ENCODE results near the gene NUMB. TPM values are rescaled to one million over a fixed set of nuclear protein-coding genes. Genes with fewer than 3 reads are reported as not detected.
"Not testable (repeated sequence)": the region's sequence is repeated elsewhere in the genome, so short reads cannot be mapped to it uniquely, and the experiment has no call there.

Gene NUMB
- total RNA-seq, 4 donors from 2014 or later: 49.2 to 63.4 (median 50.7) TPM

GRCh38 chr14:73364559-73364958 lies 93.8 kb downstream of the NUMB start:
- H3K27me3 ChIP-seq: no peaks in the 10 kb centered on the region
- TF ChIP-seq POLR2A (IDR thresholded peaks at IDR 0.05; ENCODE audit: low read depth) (no peak), CTCF (IDR thresholded peaks at IDR 0.05) (no peak), EP300 (IDR thresholded peaks at IDR 0.05) (no peak), POLR2AphosphoS5 (IDR thresholded peaks at IDR 0.05) (no peak)
- DNase-seq (ENCODE audit: extremely low spot score): no peak
- intact Hi-C loops (cut with DNase I): no loop called here
- H3K27ac ChIP-seq (replicated peaks in 1 of 4): no peak overlapping the region
- peaks cover 0 to 9% (median 4%) of the 10 kb centered on the region in 4 donors for H3K36me3 ChIP-seq
- 97% methylated on average over 2 of the region's 2 CpGs for WGBS
- H3K9me3 ChIP-seq: no peaks in the 10 kb centered on the region
- H3K4me3 ChIP-seq: no peak overlapping the region
- H3K4me1 ChIP-seq: peaks cover 0 to 11% (median 7%) of the 10 kb centered on the region in 4 donors

GRCh38 chr14:73359445-73359844 lies 98.9 kb downstream of the NUMB start:
- no peak overlapping the region for H3K27ac ChIP-seq (replicated peaks in 1 of 4)
- H3K9me3 ChIP-seq: no peaks in the 10 kb centered on the region
- no peaks in the 10 kb centered on the region for H3K27me3 ChIP-seq
- H3K4me3 ChIP-seq: no peak overlapping the region
- intact Hi-C loops (cut with DNase I): no loop called here
- DNase-seq (ENCODE audit: extremely low spot score): no peak
- no peaks in the 10 kb centered on the region for H3K4me1 ChIP-seq
- TF ChIP-seq EP300 (IDR thresholded peaks at IDR 0.05): no peak
- TF ChIP-seq POLR2A (IDR thresholded peaks at IDR 0.05; ENCODE audit: low read depth): no peak
- no peak for TF ChIP-seq POLR2AphosphoS5 (IDR thresholded peaks at IDR 0.05)
- TF ChIP-seq CTCF (IDR thresholded peaks at IDR 0.05): no peak
- peaks cover 7 to 17% (median 8%) of the 10 kb centered on the region in 4 donors for H3K36me3 ChIP-seq

GRCh38 chr14:73358187-73358586 lies 100.2 kb downstream of the NUMB start:
- intact Hi-C loops (cut with DNase I): no loop called here
- TF ChIP-seq EP300 (IDR thresholded peaks at IDR 0.05) (no peak), POLR2A (IDR thresholded peaks at IDR 0.05; ENCODE audit: low read depth) (no peak), CTCF (IDR thresholded peaks at IDR 0.05) (no peak), POLR2AphosphoS5 (IDR thresholded peaks at IDR 0.05) (no peak)
- no peak for DNase-seq (ENCODE audit: extremely low spot score)
- 84% methylated on average over 1 of the region's 1 CpG for WGBS
- Histone ChIP-seq H3K4me3 (no peak overlapping the region), H3K4me1 (no peaks in the 10 kb centered on the region), H3K9me3 (no peaks in the 10 kb centered on the region), H3K27me3 (no peaks in the 10 kb centered on the region), H3K36me3 (peaks cover 9 to 17% (median 11%) of the 10 kb centered on the region in 4 donors), H3K27ac (replicated peaks in 1 of 4) (no peak overlapping the region)

GRCh38 chr14:73349091-73349490 lies 109.3 kb downstream of the NUMB start:
- H3K9me3 ChIP-seq; H3K27me3 ChIP-seq; intact Hi-C loops (cut with DNase I); H3K4me1 ChIP-seq; H3K4me3 ChIP-seq; H3K27ac ChIP-seq (replicated peaks in 1 of 4); DNase-seq (ENCODE audit: extremely low spot score): not testable (repeated sequence)
- 92% methylated on average over 3 of the region's 3 CpGs for WGBS
- H3K36me3 ChIP-seq: peaks cover 0 to 12% (median 7%) of the 10 kb centered on the region in 4 donors

GRCh38 chr14:73344319-73344718 lies 114.0 kb downstream of the NUMB start:
- no peaks in the 10 kb centered on the region for H3K9me3 ChIP-seq
- no peak overlapping the region for H3K27ac ChIP-seq (replicated peaks in 1 of 4)
- intact Hi-C loops (cut with DNase I): no loop called here
- H3K36me3 ChIP-seq: no peaks in the 10 kb centered on the region
- WGBS: 81% methylated on average over 1 of the region's 1 CpG
- TF ChIP-seq POLR2A (IDR thresholded peaks at IDR 0.05; ENCODE audit: low read depth) (no peak), EP300 (IDR thresholded peaks at IDR 0.05) (no peak), CTCF (IDR thresholded peaks at IDR 0.05) (no peak), POLR2AphosphoS5 (IDR thresholded peaks at IDR 0.05) (no peak)
- no peak for DNase-seq (ENCODE audit: extremely low spot score)
- no peak overlapping the region for H3K4me3 ChIP-seq
- peaks cover 0 to 10% (median 0%) of the 10 kb centered on the region in 4 donors for H3K4me1 ChIP-seq
- H3K27me3 ChIP-seq: no peaks in the 10 kb centered on the region

Data from esophagus muscularis mucosa (tissue), 4 donors.